Stimulated activated CD8-positive, alpha-beta memory T cell treated with anti-CD3 and anti-CD28 coated beads, Interleukin-7, amount 100 ng/mL, for 48 hours (primary cell): ENCODE results near the gene MYO5A.

Experiments used
- DNase-seq, 2 donors: peaks; one replicate each; pipeline ENCODE4 v3.0.0-alpha.2; 2020; ENCODE audit warnings: low read depth in 1 of 2; ENCODE audit errors: extremely low read depth in 1 of 2

The MYO5A gene

DNA sequence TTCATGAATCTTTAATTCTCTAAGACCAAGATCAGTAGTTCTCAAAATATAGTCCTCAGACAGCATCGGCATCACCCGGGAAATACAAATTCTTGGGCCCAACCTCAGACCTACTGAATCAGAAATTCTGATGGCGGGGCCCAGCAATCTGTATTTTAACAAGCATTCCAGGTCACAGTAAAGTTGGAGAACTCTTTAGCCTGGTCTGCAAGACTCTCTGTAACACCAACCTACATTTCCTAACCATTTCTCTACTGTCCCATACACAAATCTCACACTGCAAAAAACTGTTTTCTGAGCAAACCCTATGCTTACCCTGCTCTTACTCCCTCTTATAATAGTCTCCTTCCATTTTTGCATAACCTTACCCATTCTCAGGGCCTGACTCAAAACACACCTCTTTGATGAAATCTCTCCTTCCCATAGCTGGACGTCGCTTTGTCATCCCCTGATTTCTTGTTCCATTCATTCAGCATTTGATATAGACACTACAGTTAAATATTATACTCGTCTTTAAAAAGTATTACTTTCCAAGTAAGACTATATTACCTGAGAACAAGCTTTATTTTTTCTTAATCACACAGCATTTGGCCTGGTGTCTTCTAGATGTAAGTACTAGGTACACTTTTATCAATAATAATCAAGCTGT is 149.8 kb downstream of the MYO5A start:
- no peak for DNase-seq

DNA sequence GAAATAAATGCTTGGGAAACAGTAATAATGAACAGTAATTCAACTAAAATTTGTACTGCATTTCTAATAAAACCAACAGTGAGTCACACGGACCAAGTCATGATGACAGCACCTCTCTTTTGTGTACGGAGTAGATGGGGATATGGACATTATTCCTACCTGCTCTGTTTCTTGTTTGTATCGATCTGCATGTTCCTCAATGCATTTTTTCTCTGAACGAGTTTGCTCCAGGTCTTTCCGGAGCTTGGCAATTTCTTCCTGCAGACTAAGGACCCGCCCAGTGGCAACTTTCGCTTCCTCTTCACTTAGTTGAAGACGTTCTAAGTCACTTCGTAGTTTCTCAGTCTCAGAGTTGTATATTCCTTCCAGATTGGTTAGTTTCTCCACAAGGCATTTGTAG is 158.7 kb downstream of the MYO5A start:
- DNase-seq = no peak

DNA sequence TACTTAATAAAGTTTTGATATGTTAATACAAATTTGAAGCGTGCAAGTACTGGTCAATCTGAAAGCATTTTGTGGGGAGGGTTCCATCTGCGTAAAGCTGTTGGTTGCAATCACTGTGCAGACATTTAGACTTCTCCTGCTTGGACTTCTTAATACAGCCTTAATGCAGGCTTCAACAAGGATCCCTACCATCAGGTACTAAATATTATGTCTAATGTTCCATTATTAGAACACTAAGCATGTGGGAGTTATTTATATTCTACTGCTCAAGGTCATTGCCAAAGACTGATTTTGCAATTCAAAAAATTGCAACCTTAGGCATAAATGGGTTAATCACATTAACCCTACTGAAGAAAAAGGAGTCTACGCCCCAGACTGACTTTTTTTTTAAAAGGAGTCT is 159.2 kb downstream of the MYO5A start:
- DNase-seq = no peak

DNA sequence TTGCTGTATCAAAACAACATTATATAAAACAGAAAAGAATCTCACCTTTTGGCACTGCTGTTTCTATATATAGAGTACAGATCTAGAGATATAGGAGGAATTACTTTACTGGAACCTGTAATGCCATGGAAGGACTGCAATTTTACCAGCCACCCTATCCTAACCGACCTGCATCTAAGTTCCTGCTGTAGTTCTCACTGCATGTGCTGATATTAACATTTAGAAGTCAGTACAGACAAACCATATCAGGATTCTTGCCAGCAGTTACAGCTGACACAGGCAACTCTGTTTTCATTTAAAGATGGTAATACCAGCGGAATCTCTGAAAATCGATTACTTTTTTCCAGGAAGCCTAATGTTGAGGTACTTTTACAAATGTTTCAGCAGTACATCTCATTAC is 159.7 kb downstream of the MYO5A start:
- no peak for DNase-seq

DNA sequence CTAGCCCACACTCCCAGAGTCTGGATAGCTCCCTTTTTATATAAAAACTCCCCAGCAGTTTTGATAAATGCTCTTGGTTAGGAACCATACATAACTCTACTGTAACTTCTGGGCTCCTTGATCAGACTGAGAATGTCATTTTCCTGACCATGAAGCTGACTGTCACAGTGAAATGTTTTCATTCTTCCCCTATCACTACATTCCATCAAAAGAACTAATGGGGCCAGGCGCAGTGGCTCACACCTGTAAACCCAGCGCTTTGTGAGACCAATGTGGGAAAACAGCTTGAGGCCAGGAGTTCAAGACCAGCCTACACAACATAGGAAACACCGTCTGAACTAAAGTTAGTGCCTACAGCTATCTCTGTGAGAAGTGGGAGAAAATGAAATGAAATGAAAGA is 160.3 kb downstream of the MYO5A start:
- no peak for DNase-seq

DNA sequence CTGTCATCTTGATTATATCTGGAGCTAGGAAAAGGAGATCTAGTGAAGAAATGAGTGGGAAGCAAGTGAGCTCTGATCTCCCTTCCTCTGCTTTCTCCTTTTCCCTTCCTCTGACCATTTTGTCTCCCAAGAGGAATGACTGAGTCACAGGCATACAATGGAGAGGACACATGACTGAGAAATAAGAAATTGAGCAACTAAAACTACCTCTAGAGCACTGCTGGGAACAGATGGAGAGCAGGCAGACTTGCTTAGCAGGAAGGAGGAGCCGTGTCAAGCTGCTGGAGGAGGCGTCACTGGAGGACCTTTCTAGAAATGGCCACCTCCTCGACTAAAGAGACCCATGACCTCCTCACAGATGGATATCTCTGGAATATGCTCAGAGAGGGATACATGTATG is 166.2 kb downstream of the MYO5A start:
- no peak for DNase-seq

DNA sequence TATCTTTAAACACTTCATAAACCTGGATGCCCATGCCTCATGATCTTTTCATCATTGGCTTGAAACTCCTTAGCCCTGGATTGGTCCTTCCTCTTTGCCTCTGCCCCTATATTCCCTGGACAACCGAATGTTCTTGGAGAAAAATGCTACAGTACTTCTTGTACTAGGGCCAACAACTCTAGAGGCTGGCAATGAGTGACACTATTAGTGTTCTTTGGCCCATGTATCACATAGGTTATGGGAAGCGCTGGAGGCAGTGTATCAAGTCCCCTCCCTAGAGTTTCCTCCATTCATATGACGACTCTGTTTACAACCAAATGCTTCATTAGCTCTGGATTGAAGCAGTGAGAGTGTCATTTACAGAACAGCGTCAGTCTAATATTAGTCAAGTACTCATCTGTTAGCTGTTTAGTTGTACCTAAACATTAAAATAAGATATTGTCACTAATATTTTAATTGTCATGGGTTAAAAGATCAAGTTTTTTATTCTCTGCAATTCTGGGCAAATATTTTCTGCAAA is 166.6 kb downstream of the MYO5A start:
- DNase-seq = no peak

DNA sequence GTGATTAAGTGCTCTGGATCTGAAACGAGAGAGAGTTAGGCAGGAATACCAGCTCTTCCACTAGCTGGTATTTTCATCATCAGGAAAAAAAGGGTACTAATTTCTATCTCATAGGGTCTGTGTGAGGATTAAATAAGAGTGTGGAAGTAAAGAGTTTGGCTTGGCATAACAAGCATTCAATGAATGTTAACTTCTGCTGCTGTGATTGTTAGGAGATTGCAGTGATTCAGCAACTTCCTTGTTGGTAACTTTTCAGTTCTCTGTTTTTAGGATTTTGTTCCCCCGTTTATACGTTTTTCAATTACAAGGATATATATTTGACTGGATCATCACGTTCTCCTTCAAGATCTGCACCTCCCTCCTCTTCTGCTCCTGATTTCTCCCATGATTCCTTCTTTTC is 167.2 kb downstream of the MYO5A start:
- no peak for DNase-seq

DNA sequence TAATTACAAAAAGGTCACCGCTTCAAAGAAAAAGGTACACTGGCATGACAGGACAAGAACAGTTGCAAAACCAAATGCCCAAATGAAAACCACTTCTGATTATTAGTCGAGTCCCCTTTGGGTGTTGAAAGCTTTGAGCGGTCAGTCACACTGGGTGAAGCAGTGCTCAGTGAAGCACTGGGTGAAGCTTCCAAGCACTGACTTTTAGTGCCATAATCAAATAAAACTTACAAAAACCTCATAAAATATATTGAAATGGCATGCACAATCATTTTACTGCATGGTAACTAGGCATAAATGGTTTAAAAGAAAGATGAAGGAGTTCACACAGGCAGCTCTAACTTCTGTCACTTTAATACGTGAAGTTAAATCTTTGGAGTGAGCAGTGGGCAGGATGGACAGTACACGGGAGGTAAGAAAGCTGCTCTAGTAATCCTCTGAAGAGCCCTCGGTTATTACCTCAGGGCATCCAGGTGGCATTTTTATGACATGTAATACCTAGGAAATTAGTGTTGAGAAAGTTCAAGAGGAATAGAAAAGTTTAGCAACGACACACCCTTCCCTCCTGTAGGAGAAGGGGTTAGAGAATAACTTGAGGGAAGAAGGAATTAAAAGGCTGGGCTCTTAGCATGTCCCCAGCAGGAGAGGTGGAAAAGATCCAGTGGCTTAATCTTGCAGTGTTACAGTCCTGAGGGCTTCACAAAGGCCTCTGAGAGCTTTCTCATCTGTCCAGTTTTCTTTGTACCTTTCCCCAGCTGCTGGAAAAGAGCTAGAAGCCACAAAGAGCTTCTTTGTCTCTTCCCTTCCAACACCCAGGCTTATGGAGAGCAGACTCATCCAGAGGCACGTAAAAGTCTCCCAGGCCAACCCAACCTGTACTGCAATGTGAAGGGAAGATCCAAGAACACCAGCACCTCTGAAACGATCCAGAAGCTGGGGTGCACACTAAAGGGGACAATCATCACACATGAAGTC is 168.2 kb downstream of the MYO5A start:
- DNase-seq = no peak

DNA sequence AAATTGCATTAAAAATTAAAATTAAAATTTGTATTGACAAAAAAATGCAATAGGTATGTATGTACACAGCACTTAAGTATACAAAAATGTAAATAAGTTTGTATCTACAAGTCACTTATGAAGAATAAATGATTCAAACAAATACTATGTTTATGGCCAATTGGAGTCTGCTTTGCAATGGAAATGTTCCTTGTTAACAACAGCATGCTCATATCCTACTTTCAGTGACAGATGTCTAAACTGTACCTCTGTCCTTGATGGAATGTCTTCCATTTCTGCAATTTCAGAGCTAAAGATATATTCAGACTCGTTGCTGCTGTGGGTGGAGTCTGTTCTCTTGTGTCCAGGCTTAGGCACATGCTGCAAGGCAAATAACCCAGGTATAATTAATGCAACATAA is 169.0 kb downstream of the MYO5A start:
- no peak for DNase-seq

DNA sequence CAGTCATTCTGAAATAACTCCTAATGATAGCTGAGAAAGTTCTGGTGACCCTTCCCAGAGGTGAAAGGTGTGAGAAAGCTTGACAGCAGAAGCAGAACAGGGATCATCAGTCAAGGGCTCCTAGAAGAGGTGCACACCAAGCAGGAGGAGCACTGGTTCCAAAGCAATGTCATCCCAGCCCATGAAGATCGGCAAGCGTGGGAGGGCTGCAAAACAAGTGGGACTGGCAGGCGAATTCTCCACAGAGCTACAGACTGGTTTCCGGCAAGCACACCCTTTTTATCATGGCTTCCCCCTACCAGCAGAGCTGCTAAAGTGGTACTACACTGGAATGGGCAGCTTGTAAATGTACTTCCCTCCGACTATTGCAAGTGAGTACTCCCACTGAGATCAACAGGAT is 170.7 kb downstream of the MYO5A start:
- DNase-seq = no peak

DNA sequence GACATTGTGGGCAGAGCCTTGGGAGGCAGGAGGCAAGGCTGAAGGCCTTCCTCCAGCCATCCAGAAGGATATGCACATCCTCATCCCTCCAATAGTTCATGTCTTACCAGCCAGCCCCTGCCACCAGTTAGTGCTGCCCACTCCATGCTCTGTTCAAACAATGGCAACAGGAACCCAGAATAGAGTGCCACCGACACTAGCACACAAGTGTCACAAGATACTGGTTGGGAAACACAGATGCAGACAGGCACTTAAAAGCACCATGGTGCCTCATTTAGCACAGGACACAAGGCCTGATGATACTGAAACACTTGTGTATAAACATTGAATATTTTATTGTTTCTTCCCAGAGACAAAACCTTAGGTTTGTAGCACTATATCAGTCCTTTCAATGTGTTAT is 176.6 kb downstream of the MYO5A start:
- no peak for DNase-seq

DNA sequence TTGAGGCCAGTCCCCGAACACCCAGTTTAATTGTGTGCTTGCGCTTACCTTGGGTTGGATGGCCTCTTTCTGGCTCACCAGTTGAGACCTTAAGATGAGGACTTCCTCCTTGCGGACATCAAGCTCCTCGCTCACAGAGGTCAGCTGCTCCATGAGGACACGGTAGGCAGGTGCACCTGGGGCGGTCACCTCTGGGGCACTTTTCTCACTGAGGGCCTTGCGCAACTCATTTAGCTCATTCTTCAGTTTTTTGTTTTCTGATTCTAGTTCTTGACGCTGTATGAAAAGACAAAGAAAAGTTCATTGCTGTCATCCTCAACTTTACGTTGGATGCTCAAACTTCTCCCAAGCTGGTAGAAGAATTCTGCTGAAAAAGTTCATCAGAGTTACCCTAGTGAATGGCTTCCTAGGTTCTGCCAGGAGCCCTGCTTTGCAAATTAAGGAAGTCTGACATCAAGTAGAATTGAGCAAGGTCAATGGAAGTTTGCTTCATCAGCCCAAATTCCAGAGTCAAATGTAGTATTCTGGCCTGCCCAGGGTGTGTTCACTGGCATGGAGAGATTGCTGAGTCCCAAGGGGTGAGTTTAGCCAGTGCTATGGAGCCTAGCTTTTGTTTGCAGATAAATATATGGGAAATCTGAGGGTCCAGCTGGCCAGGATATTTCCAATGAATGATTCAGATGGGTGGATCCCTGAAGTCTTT is 177.3 kb downstream of the MYO5A start:
- no peak for DNase-seq

DNA sequence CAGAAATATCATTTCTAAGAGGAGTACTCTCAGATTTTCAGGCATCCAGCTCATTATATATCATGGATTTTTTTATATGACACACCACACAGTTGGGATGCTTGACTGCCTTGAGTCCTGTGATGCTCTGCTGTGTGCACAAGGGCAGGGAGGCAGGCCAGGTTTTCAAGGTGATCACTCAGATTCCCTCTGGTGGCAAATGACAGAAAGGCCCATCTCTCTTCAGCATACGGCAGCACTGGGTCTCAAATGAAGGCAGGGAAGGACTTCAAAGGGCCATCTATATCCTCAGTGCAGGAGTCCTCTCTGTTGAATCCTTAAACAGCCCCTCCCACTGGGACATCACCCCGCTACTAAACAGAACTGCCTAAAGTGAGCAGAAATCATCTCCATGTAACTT is 178.3 kb downstream of the MYO5A start:
- DNase-seq = no peak

DNA sequence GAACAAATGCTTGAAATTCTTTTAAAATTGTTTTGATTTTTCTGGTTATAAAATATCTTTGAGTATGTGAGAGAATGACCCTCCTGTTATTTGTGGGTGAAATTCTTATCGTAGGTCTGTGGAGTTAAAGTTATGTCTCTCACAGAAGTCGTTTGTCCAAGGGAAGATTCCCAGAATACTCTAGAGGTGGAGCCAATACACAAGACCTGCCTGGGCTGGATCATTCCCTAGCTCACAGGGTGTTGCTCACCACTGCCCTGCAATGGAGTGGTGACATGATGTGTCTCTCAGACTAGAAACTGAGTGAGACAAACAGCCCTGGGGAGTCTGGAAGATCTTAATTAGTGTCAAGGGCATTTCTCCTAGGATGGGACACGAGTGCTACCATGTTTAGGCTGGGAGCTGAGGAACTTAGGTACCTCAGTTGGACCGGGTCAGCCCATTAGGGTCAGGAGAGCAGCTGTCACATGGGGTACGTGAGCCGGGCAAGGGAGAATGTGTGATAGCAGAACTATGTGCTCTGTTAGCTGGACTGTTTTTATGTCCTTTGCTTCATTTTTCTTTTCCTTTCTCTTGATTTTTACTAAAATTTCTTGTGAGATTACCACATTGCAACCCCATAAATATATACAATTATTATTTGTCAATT is 179.5 kb downstream of the MYO5A start:
- DNase-seq = no peak

DNA sequence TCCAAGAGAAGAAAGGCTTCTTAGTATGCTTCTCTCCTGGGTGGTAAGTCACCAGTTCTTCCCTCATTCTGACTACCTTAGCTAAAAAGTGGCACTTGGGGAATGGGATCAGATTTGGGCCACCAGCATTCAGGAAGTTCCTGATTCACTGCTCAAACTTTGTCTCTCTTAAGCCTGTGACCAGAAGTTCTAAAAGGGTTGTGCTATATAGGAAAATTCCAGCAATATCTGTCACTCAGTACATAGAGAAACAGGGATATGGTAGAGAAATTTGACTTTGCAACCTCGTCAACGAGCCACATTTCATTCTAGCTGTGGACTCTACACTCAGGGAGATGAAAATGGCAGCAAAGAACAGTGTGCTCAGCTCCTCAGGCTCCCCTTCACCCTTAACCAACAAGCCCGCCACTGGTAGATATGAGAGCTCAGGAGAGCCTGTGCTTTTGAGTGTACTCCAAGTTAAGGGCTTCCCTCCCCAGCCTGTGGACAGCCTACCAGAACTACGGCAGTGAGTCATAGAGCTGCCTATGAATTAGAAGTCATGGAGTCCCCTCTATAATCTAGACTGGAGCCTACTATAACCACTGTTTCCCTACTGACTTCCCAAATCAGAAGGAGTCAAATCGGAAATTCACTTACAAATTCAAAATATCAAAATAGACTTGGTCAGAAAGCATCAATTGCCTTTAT is 180.5 kb downstream of the MYO5A start:
- DNase-seq = no peak

DNA sequence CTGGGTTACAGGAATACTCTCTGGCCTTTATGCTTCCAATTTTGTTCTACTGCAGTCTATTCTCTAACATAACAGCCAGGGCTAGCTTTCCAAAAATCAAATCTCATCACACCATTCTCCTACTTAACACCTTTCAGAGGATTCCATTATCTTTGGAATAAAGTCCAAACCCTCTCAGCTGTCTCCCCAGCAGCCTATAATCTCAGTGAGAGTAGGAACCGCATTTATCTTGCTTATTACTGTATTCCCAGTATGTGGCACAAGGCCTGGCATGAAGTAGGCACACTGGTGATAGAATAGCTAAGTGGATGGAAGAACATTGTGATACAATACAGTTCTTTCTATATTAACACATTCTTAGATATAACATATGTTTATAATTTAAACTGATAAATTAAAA is 184.1 kb downstream of the MYO5A start:
- DNase-seq = no peak

DNA sequence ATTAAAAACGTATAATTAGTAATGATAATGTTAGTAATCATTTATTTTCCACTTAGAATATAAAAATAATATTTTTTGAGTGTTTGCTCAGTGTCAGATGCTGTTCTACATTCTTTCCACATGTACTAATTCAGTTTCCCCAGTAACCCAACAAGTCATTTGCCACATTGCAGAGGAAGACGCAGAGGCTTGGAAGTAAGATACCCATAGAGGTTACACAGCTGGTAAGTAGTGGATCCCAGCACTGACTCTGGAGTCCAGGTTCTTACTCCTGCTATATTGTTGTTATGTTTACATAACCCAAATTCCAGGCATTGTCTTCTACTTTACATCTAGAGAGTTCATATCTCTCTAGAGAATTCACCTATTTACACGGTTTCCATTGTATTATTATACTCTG is 184.8 kb downstream of the MYO5A start:
- DNase-seq = no peak

DNA sequence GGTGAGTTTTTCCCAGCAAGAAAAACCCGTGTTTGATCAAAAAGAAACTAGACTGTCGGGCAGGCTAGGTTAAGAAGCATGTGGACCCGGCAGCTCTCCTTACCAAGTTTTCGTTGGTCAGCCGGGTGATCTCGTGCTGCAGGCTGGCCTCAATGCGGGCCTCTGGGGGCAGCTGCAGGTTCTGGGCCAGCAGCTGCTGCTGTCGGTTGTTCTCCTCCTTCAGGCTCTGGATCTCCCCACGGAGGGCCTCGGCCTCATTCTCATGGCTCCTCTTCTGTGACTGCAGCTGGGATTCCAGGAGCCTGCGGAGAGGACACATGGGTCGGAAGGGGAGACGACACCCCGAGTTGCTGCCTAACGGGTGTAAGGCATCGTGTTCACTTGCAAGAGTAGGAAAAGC is 188.6 kb downstream of the MYO5A start:
- no peak for DNase-seq

DNA sequence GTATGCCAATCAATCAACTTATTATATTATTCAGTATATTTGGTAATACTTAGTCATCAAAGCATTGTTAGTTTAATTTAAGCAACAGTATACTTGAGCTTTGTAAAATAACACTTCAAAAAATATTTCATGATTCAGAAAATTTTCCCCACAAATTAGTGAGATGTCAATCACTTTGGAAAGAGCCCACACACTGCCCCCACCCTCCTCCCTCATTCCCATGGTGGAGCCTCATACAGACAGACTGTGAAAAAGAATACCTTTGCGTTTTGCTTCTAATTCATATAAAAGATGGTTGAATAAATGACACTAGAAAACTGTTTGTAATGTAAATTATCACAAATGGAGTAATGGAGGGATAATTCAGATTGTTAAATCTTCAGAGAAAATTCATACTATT is 189.8 kb downstream of the MYO5A start:
- no peak for DNase-seq
